ENCODE measurements around the gene ALDH2. TPM values are rescaled to one million over a fixed set of nuclear protein-coding genes. Genes with fewer than 3 reads are reported as not detected.

The ALDH2 gene
- total and polyA plus RNA-seq, 2 donors (not counting 1 experiment from before 2014, with no cell fraction given), result 7.0 to 22.3 TPM

DNA sequence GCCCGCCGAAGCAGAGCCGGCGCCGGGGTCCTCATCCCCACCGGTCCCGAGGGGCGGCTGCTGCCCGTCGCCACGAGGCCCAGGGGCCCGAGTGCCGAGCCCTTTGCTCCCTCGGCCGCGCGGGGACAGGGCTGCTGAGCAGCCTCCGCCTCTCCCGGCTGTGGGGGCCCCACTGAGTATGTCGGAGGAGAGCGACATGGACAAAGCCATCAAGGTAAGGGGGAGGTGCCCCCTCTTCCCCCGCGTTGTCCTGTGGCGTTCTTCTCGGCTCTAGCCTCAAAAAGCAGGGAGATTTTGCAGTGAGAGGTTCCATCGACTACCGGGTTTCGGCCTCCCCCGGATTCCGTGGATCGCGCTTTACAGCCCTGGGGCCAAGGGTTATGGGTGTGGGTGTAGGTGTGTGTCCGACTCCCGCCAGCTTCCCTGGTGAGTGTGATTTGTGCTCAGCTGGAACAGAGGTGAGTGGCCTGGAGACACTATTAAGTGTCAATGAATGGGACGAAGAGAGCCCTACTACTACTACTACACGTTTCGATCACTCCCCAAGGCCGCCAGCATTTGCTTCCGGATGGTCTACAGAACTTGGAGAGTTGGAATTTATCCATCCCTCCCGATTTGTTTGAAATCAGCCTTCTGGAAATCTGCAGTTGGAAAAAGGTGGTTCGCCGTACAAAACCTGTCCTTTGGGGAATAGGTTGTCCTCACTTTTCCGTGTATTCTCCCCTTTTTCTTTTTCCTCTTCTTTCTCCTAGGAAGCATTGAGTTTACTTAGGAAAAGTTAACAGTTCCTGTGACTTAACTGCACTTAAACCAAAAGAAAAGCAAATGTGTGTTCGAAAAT lies 76.0 kb downstream of the ALDH2 start:
- peak overlapping the region; percentile 66 to 95 (median 82) for H3K4me3 ChIP-seq (ENCODE audit: control extremely low read depth in 1 of 5, extremely low read depth in 1 of 5, insufficient read depth in 1 of 5, low read depth in 2 of 5, low read length in 4 of 5)
- H3K27ac ChIP-seq (ENCODE audit: low read length in 2 of 2), result peak overlapping the region; percentile 85 to 87
- intact Hi-C loops (cut with micrococcal nuclease), result loop anchor here (1.0 to 5.0 kb wide), 4 partner anchors 172 to 1440 kb away; partner anchors contain the start of genes ANAPC7, NAA25 and PTPN11
- no peak for ATAC-seq (ENCODE audit: low read depth)
- CTCF ChIA-PET, result interaction anchor here (2.3 kb wide), 1 partner anchor 30 kb away, joined by 12 read pairs; no protein-coding TSS in a partner anchor
- H3K9me3 Mint-ChIP-seq (ENCODE audit: insufficient read depth), result no peaks in the 10 kb centered on the region
- H3K4me3 Mint-ChIP-seq, result peak overlapping the region; percentile 94
- peaks cover 70% of the 10 kb centered on the region for H3K79me2 ChIP-seq (ENCODE audit: control insufficient read depth, insufficient read depth, low read length)
- H3K27ac Mint-ChIP-seq, result peak overlapping the region; percentile 96
- H3K27me3 Mint-ChIP-seq, result no peaks in the 10 kb centered on the region
- H3K9ac ChIP-seq (ENCODE audit: low read length), result peak overlapping the region; percentile 93
- POLR2A ChIA-PET, result interaction anchor here (0.7 to 1.4 kb wide), 6 partner anchors 31 to 170 kb away, joined by 3 to 8 read pairs (median 4); partner anchors contain the start of genes ACAD10, BRAP, ERP29 and TMEM116
- peak overlapping the region; percentile 96 for H3K4me2 ChIP-seq (replicated peaks; ENCODE audit: low read depth, low read length, poor library complexity, severe bottlenecking)
- H3K4me1 Mint-ChIP-seq, result peaks cover 51% of the 10 kb centered on the region
- H3K9me3 ChIP-seq (ENCODE audit: control extremely low read depth in 1 of 3, control insufficient read depth in 2 of 3, insufficient read depth in 1 of 3, low read length in 2 of 3), result no peaks in the 10 kb centered on the region
- H3K4me1 ChIP-seq (ENCODE audit: control insufficient read depth in 2 of 2, insufficient read depth in 2 of 2, low read length in 2 of 2), result peaks cover 28 to 29% of the 10 kb centered on the region in 2 donors
- H2AFZ ChIP-seq (ENCODE audit: insufficient read depth, low read depth, low read length, poor library complexity, severe bottlenecking), result peak overlapping the region; percentile 92
- under 1% methylated on average over 34 of the region's 44 CpGs for WGBS (ENCODE audit: insufficient coverage)
- H3K36me3 ChIP-seq (replicated peaks in 1 of 2; ENCODE audit: control extremely low read depth in 1 of 2, control insufficient read depth in 1 of 2, extremely low read depth in 1 of 2, insufficient read depth in 2 of 2, low read length in 1 of 2), result peaks cover 1 to 9% of the 10 kb centered on the region in 2 experiments
- peaks cover 8% of the 10 kb centered on the region for H4K20me1 ChIP-seq (ENCODE audit: control insufficient read depth, insufficient read depth, low read length, poor library complexity, severe bottlenecking)
- TF ChIP-seq EZH2 (IDR thresholded peaks at IDR 0.05; ENCODE audit: borderline replicate concordance, insufficient read depth, low read depth, low read length, poor library complexity, severe bottlenecking) (no peak), CTCF (IDR thresholded peaks at IDR 0.05) (no peak)
- no peaks in the 10 kb centered on the region for H3K27me3 ChIP-seq (replicated peaks in 1 of 4; ENCODE audit: control extremely low read depth in 1 of 4, control insufficient read depth in 3 of 4, insufficient read depth in 4 of 4, low read length in 3 of 4)
- DNase-seq, result no peak

DNA sequence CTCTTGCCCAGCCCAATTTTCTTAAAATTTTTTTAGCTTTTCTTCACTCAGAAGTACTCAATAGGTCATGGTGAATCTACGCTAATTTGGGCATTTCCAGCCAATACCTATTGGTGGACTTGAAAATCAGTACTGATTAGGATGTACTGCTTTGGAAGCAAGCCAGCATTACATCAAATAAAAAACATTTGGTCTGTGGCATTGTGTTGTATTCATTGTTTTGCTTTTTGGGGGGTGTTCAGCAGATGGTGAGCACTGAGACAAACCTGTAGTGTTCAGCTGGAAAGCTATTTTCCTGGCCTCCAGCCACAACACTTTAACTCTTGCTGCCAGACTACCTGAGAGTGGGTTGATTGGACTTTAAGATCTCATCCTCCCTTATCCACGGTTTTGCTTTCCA lies 79.3 kb downstream of the ALDH2 start:
- Histone ChIP-seq H4K20me1 (ENCODE audit: control insufficient read depth, insufficient read depth, low read length, poor library complexity, severe bottlenecking) (peaks cover 14% of the 10 kb centered on the region), H3K27ac (ENCODE audit: low read length in 2 of 2) (no peak overlapping the region), H3K4me2 (replicated peaks; ENCODE audit: low read depth, low read length, poor library complexity, severe bottlenecking) (no peak overlapping the region), H2AFZ (ENCODE audit: insufficient read depth, low read depth, low read length, poor library complexity, severe bottlenecking) (no peak overlapping the region), H3K4me1 (ENCODE audit: control insufficient read depth in 2 of 2, insufficient read depth in 2 of 2, low read length in 2 of 2) (peaks cover 17 to 18% of the 10 kb centered on the region in 2 donors), H3K27me3 (replicated peaks in 1 of 4; ENCODE audit: control extremely low read depth in 1 of 4, control insufficient read depth in 3 of 4, insufficient read depth in 4 of 4, low read length in 3 of 4) (no peaks in the 10 kb centered on the region), H3K79me2 (ENCODE audit: control insufficient read depth, insufficient read depth, low read length) (peaks cover 91% of the 10 kb centered on the region), H3K9me3 (ENCODE audit: control extremely low read depth in 1 of 3, control insufficient read depth in 2 of 3, insufficient read depth in 1 of 3, low read length in 2 of 3) (peaks cover 0 to 4% (median 0%) of the 10 kb centered on the region in 3 donors), H3K9ac (ENCODE audit: low read length) (no peak overlapping the region), H3K4me3 (ENCODE audit: control extremely low read depth in 1 of 5, extremely low read depth in 1 of 5, insufficient read depth in 1 of 5, low read depth in 2 of 5, low read length in 4 of 5) (no peak overlapping the region), H3K36me3 (replicated peaks in 1 of 2; ENCODE audit: control extremely low read depth in 1 of 2, control insufficient read depth in 1 of 2, extremely low read depth in 1 of 2, insufficient read depth in 2 of 2, low read length in 1 of 2) (peaks cover 1 to 6% of the 10 kb centered on the region in 2 experiments)
- H3K4me1 Mint-ChIP-seq, result peaks cover 38% of the 10 kb centered on the region
- no peak overlapping the region for H3K27ac Mint-ChIP-seq
- ATAC-seq (ENCODE audit: low read depth), result no peak
- ChIA-PET POLR2A (no interaction called here), CTCF (interaction anchor here (1.6 kb wide), 1 partner anchor 33 kb away, joined by 3 read pairs; no protein-coding TSS in a partner anchor)
- intact Hi-C loops (cut with micrococcal nuclease), result no loop called here
- no CpG with 5 or more reads among the region's 2 CpGs for WGBS (ENCODE audit: insufficient coverage)
- no peak overlapping the region for H3K4me3 Mint-ChIP-seq
- H3K27me3 Mint-ChIP-seq, result no peaks in the 10 kb centered on the region
- no peak for TF ChIP-seq EZH2 (IDR thresholded peaks at IDR 0.05; ENCODE audit: borderline replicate concordance, insufficient read depth, low read depth, low read length, poor library complexity, severe bottlenecking)
- no peak for TF ChIP-seq CTCF (IDR thresholded peaks at IDR 0.05)
- DNase-seq, result no peak
- H3K9me3 Mint-ChIP-seq (ENCODE audit: insufficient read depth), result peaks cover 5% of the 10 kb centered on the region

All from B cell (primary cell).